Measurements from ENCODE around the gene BCAS4.
"Not testable (repeated sequence)": the region's sequence is repeated elsewhere in the genome, so short reads cannot be mapped to it uniquely, and the experiment has no call there.

The BCAS4 gene

GRCh38 chr20:50794846-50795634, at the start of gene BCAS4:
BCAS4 (plus strand) TSS chr20:50795061; CDS start chr20:50795084, 23 bp downstream.
- DNase-seq (ENCODE audit: low spot score) = peak; percentile 97

GRCh38 chr20:50745634-50746137, 49.2 kb upstream of the BCAS4 start:
- no peak for DNase-seq (ENCODE audit: low spot score)

- no peak for DNase-seq (ENCODE audit: low spot score)
Measured at GRCh38 chr20:50746138-50746940, 48.5 kb upstream of the BCAS4 start.

- DNase-seq (ENCODE audit: low spot score) = no peak
Measured at GRCh38 chr20:50747275-50747674, 47.6 kb upstream of the BCAS4 start.

GRCh38 chr20:50750145-50750671, 44.7 kb upstream of the BCAS4 start:
- no peak for DNase-seq (ENCODE audit: low spot score)

- DNase-seq (ENCODE audit: low spot score) = no peak
Measured at GRCh38 chr20:50753152-50753551, 41.7 kb upstream of the BCAS4 start.

GRCh38 chr20:50754420-50754819, 40.4 kb upstream of the BCAS4 start:
- no peak for DNase-seq (ENCODE audit: low spot score)

- DNase-seq (ENCODE audit: low spot score) = no peak
Measured at GRCh38 chr20:50756447-50756846, 38.4 kb upstream of the BCAS4 start.

GRCh38 chr20:50758469-50758868, 36.4 kb upstream of the BCAS4 start:
- no peak for DNase-seq (ENCODE audit: low spot score)

- DNase-seq (ENCODE audit: low spot score) = no peak
Measured at GRCh38 chr20:50758992-50759391, 35.9 kb upstream of the BCAS4 start.

- DNase-seq (ENCODE audit: low spot score) = no peak
Measured at GRCh38 chr20:50759678-50760077, 35.2 kb upstream of the BCAS4 start.

GRCh38 chr20:50762045-50762422, 32.8 kb upstream of the BCAS4 start:
- DNase-seq (ENCODE audit: low spot score) = no peak

GRCh38 chr20:50762435-50763220, 32.2 kb upstream of the BCAS4 start:
- peak; percentile 60 for DNase-seq (ENCODE audit: low spot score)

GRCh38 chr20:50763550-50764458, 31.1 kb upstream of the BCAS4 start:
- DNase-seq (ENCODE audit: low spot score) = not testable (repeated sequence)

GRCh38 chr20:50765251-50765650, 29.6 kb upstream of the BCAS4 start:
- not testable (repeated sequence) for DNase-seq (ENCODE audit: low spot score)

- DNase-seq (ENCODE audit: low spot score) = no peak
Measured at GRCh38 chr20:50765674-50766073, 29.2 kb upstream of the BCAS4 start.

- not testable (repeated sequence) for DNase-seq (ENCODE audit: low spot score)
Measured at GRCh38 chr20:50766955-50767809, 27.7 kb upstream of the BCAS4 start.

GRCh38 chr20:50768991-50769390, 25.9 kb upstream of the BCAS4 start:
- not testable (repeated sequence) for DNase-seq (ENCODE audit: low spot score)

GRCh38 chr20:50769551-50770085, 25.2 kb upstream of the BCAS4 start:
- not testable (repeated sequence) for DNase-seq (ENCODE audit: low spot score)
